GM18951 (cell line): ENCODE measurements around the gene PROB1.

Source experiments
- POLR2A ChIP-seq: IDR thresholded peaks from 4 replicates; pipeline ENCODE4 v1.6.1; 2011; ENCODE audit warnings: mild to moderate bottlenecking; ENCODE audit not compliant: insufficient read length, insufficient read depth; ENCODE audit errors: extremely low read depth
- in situ Hi-C: fragments of 300-500 bp; cut with MboI; formaldehyde crosslinking; loops from one replicate; pipeline ENCODE4 v1.12.0; 2022; ENCODE audit warnings: low sequenced_read_pairs, mixed read lengths, inconsistent platforms; ENCODE audit not compliant: unreplicated experiment

Gene PROB1

GRCh38 chr5:139341689-139342422 lies 53.0 kb downstream of the PROB1 start, which contains the start of gene PAIP2:
PAIP2 (plus strand) TSS chr5:139341854; CDS start chr5:139363785, 21,931 bp downstream.
- in situ Hi-C loops = no loop called here

GRCh38 chr5:139341187-139341688 lies 53.7 kb downstream of the PROB1 start:
- in situ Hi-C loops = no loop called here
- TF ChIP-seq POLR2A = no peak

More at GRCh38 chr5:139341689-139342422, 53.0 kb downstream of the PROB1 start, which contains the start of gene PAIP2:
- peak; percentile 81 for TF ChIP-seq POLR2A
